ENCODE data around the gene APOBEC4.
A peak's percentile ranks its signal among the peaks of the same experiment; 100 is the strongest.
"Not testable (repeated sequence)": the region's sequence is repeated elsewhere in the genome, so short reads cannot be mapped to it uniquely, and the experiment has no call there.

Gene APOBEC4

GRCh38 chr1:183634429-183635065, 18.6 kb downstream of the APOBEC4 start:
- no peak for DNase-seq (ENCODE audit: low read depth, low spot score)

GRCh38 chr1:183633676-183634343, 19.3 kb downstream of the APOBEC4 start:
- peak; percentile 55 for DNase-seq (ENCODE audit: low read depth, low spot score)

- no peak for DNase-seq (ENCODE audit: low read depth, low spot score)
These were observed 20.2 kb downstream of the APOBEC4 start for GRCh38 chr1:183632964-183633363.

- DNase-seq (ENCODE audit: low read depth, low spot score), result no peak
These were observed 21.0 kb downstream of the APOBEC4 start for GRCh38 chr1:183632114-183632513.

- DNase-seq (ENCODE audit: low read depth, low spot score), result no peak
These were observed 22.4 kb downstream of the APOBEC4 start for GRCh38 chr1:183630748-183631147.

- no peak for DNase-seq (ENCODE audit: low read depth, low spot score)
These were observed 24.6 kb downstream of the APOBEC4 start for GRCh38 chr1:183628537-183628936.

GRCh38 chr1:183626236-183626635, 26.9 kb downstream of the APOBEC4 start:
- not testable (repeated sequence) for DNase-seq (ENCODE audit: low read depth, low spot score)

GRCh38 chr1:183622884-183623785, 30.0 kb downstream of the APOBEC4 start:
- DNase-seq (ENCODE audit: low read depth, low spot score), result no peak

- no peak for DNase-seq (ENCODE audit: low read depth, low spot score)
These were observed 31.1 kb downstream of the APOBEC4 start for GRCh38 chr1:183622013-183622412.

- DNase-seq (ENCODE audit: low read depth, low spot score), result no peak
These were observed 32.8 kb downstream of the APOBEC4 start for GRCh38 chr1:183620311-183620710.

- DNase-seq (ENCODE audit: low read depth, low spot score), result no peak
These were observed 33.3 kb downstream of the APOBEC4 start for GRCh38 chr1:183619781-183620180.

- DNase-seq (ENCODE audit: low read depth, low spot score), result not testable (repeated sequence)
These were observed 34.9 kb downstream of the APOBEC4 start for GRCh38 chr1:183618202-183618601.

- DNase-seq (ENCODE audit: low read depth, low spot score), result not testable (repeated sequence)
These were observed 40.1 kb downstream of the APOBEC4 start for GRCh38 chr1:183612975-183613374.

- no peak for DNase-seq (ENCODE audit: low read depth, low spot score)
These were observed 40.7 kb downstream of the APOBEC4 start for GRCh38 chr1:183612407-183612806.

GRCh38 chr1:183611021-183611420, 42.1 kb downstream of the APOBEC4 start:
- no peak for DNase-seq (ENCODE audit: low read depth, low spot score)

- DNase-seq (ENCODE audit: low read depth, low spot score), result no peak
These were observed 43.2 kb downstream of the APOBEC4 start for GRCh38 chr1:183609759-183610452.

GRCh38 chr1:183609313-183609712, 43.8 kb downstream of the APOBEC4 start:
- no peak for DNase-seq (ENCODE audit: low read depth, low spot score)

GRCh38 chr1:183607322-183607980, 45.7 kb downstream of the APOBEC4 start:
- no peak for DNase-seq (ENCODE audit: low read depth, low spot score)

- DNase-seq (ENCODE audit: low read depth, low spot score), result no peak
These were observed 47.2 kb downstream of the APOBEC4 start for GRCh38 chr1:183605904-183606303.

- no peak for DNase-seq (ENCODE audit: low read depth, low spot score)
These were observed 48.3 kb downstream of the APOBEC4 start for GRCh38 chr1:183604815-183605214.

Measured in brain pericyte (primary cell).